Activated CD4-positive, alpha-beta T cell treated with anti-CD3 and anti-CD28 coated beads for 24 hours (primary cell): ENCODE data around the gene DDC.
"Not testable (repeated sequence)": the region's sequence is repeated elsewhere in the genome, so short reads cannot be mapped to it uniquely, and the experiment has no call there.

ENCODE experiments used
- DNase-seq, 2 donors: peaks; one replicate each; pipeline ENCODE4 v3.0.0-alpha.2; 2020; ENCODE audit warnings: low read depth in 2 of 2

DDC gene

DNA sequence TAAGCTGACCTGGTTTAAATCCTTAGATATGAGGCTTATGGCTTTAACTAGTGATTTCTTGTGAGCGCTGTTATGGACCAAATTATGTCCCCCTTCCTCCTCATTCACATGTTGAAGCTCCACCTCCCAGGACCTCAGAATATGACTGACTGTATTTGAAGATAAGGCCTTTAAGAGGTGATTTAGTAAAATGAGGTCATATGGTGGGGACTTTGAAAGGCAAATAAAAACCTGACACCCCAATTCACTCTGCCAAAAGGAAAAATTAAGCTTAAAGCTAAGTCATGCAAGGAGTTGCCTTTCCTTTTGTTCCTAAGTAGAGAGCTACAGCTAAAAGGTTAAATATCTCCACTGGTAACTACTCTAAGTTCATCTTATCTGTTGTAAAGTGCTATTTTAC, 78.7 kb downstream of the DDC start:
- no peak for DNase-seq

GRCh38 chr7:50481867-50482266, 83.3 kb downstream of the DDC start:
- no peak for DNase-seq

DNA sequence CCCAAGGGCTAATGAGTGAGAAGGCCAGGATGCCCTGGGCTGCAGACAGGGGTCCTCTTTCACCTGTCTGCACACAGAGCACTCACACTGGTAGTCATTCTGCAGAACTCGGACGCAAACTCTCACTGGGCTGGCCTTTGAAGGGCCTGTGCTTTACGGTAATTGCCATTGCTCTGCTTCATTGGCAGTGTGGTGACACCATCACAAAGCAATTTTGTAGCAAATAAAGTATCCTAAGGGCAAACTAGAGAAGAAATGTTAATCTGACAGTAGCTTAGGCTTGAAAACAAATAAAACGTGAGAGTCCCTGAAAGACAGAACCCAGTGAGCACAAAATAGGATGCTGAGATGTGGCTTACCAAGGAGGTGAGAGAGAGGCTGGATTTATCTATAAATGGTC, 84.4 kb downstream of the DDC start:
- no peak for DNase-seq

- DNase-seq, result no peak
Observed at GRCh38 chr7:50479743-50480517, 85.3 kb downstream of the DDC start.

DNA sequence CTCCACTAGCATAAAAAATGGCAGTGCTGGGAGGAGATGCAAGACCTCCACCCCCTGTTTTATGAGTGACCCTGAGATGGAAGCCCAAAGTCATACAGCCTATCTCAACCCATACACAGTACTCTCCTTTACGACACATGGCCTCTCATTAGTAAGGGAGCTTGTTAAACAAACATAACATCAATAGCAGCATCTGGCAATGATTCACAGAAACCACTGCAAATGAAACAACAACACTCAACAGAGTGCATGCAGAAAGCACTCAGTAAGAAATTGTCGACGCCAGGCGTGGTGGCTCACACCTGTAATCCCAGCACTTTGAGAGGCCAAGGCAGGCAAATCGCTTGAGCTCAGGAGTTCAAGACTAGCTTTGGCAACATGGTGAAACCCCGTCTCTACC, 87.6 kb downstream of the DDC start:
- DNase-seq, result no peak

GRCh38 chr7:50476953-50477625, 88.1 kb downstream of the DDC start:
- DNase-seq, result no peak

- no peak for DNase-seq
Observed at GRCh38 chr7:50475340-50475739, 89.9 kb downstream of the DDC start.

GRCh38 chr7:50474382-50475160, 90.6 kb downstream of the DDC start:
- no peak for DNase-seq

- DNase-seq, result no peak
Observed at GRCh38 chr7:50473531-50473930, 91.7 kb downstream of the DDC start.

- no peak for DNase-seq
Observed at GRCh38 chr7:50472427-50472826, 92.8 kb downstream of the DDC start.

- DNase-seq, result no peak
Observed at GRCh38 chr7:50471970-50472369, 93.2 kb downstream of the DDC start.

DNA sequence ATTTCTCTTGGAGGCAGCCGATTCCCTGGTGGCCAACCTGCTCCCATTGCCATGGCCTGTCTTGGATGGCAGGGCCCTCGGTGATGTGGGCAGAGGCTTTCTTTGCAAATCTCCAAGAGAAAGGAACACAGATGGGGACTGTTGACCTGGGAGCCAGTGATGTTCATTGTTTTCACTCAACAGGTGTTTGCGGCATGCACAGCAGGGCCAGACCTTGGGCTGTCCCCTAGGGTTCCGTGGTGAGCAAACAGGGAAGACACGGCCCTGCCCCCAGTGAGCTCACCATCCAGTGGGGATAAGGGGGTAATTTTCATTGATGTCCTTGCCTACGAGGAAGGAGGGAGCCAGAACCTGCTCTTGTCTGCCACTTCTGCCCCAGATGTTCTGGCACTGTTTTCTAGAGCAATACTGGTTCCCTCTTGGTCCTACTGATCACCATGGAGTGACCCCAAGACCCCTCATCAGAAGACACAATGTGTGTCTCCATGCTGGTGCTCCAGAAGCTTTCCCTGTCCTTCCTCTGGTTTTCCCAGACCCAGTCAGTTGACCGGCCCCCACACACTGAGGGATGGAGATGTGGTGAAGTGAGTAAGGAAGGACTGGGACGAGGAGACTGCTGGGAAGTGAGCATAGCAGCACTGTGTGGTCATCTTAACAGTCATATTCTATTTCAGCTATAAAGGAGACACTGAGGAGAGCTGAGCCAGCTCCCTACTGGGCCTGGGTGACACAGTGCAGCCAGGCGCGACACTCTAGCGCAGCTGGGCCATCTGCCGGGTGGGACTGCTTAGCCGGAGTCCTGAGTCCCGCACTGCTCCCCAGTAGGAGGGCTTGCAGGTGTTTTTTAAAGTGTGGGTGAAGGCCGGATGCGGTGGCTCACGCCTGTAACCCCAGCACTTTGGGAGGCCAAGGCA, 94.7 kb downstream of the DDC start:
- no peak for DNase-seq

- DNase-seq, result no peak
Observed at GRCh38 chr7:50469181-50469580, 96.0 kb downstream of the DDC start.

- peak; percentile 73 to 83 for DNase-seq
Observed at GRCh38 chr7:50467817-50468610, 97.2 kb downstream of the DDC start.

- DNase-seq, result no peak
Observed at GRCh38 chr7:50466815-50467585, 98.2 kb downstream of the DDC start.

GRCh38 chr7:50463035-50463434, 102.2 kb downstream of the DDC start:
- DNase-seq, result no peak

- DNase-seq, result no peak
Observed at GRCh38 chr7:50462361-50462760, 102.8 kb downstream of the DDC start.

DNA sequence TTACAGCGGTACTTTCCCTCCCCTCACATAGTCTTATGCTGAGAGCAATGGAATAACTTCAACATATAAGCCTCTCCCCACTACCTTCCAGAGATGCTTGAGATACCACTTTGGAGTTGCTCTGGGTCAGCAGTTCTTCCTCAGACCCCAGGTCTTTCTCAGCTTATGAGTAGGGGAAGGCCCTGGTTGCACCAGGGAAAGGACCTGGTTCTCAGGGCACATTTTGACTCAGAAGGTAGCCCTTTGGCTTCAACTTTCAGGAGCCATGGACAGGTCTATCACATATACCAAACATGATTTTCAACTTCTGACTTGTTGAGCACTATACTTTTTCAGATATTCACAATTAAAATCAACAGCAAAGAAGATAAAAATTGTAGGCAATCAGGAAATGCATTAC, 103.5 kb downstream of the DDC start:
- DNase-seq, result no peak

DNA sequence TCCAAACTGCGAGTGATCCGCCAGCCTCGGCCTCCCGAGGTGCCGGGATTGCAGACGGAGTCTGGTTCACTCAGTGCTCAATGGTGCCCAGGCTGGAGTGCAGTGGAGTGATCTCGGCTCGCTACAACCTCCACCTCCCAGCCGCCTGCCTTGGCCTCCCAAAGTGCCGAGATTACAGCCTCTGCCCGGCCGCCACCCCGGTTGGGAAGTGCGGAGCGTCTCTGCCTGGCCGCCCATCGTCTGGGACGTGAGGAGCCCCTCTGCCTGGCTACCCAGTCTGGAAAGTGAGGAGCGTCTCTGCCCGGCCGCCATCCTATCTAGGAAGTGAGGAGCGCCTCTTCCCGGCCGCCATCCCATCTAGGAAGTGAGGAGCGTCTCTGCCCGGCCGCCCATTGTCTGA, 106.0 kb downstream of the DDC start:
- DNase-seq, result not testable (repeated sequence)

GRCh38 chr7:50458651-50459050, 106.6 kb downstream of the DDC start:
- DNase-seq, result not testable (repeated sequence)
